Activated CD8-positive, alpha-beta T cell treated with anti-CD3 and anti-CD28 coated beads, Interleukin-2, amount 10 ng/mL, durations not matched to agents 7 days and 5 days (primary cell): ENCODE measurements around the gene CASP1. TPM values are rescaled to one million over a fixed set of nuclear protein-coding genes. Genes with fewer than 3 reads are reported as not detected.
A peak's percentile ranks its signal among the peaks of the same experiment; 100 is the strongest.
"Not testable (repeated sequence)": the region's sequence is repeated elsewhere in the genome, so short reads cannot be mapped to it uniquely, and the experiment has no call there.

ENCODE experiments used
- ATAC-seq: fragments of 150-1000 bp; cut with Tn5 transposase; one replicate; pipeline ENCODE4 v1.10.0; 2021; ENCODE audit warnings: moderate library complexity
- CTCF ChIA-PET: fragments of 350-600 bp; sonication (Branson Sonifier 250); formaldehyde crosslinking; loops from one replicate; lab custom pipeline; 2021; ENCODE audit warnings: antibody characterized with exemption; lab: Charles Lee
- POLR2A ChIA-PET: fragments of 350-600 bp; sonication (Branson Sonifier 250); formaldehyde crosslinking; loops from one replicate; lab custom pipeline; 2021; ENCODE audit warnings: antibody characterized with exemption; lab: Charles Lee
- DNase-seq: peaks from one replicate; pipeline ENCODE4 v3.0.0-alpha.2; 2020
- H3K27ac Mint-ChIP-seq: one replicate; pipeline ENCODE4 v1.8.0; 2021; ENCODE audit warnings: mild to moderate bottlenecking, mixed read lengths
- H3K27me3 Mint-ChIP-seq: one replicate; pipeline ENCODE4 v1.8.0; 2021; ENCODE audit warnings: low read depth, mixed read lengths
- H3K36me3 Mint-ChIP-seq: one replicate; pipeline ENCODE4 v1.8.0; 2021; ENCODE audit warnings: low read depth, mixed read lengths
- H3K4me1 Mint-ChIP-seq: one replicate; pipeline ENCODE4 v1.8.0; 2021; ENCODE audit warnings: low read depth, mixed read lengths
- H3K4me3 Mint-ChIP-seq: one replicate; pipeline ENCODE4 v1.8.0; 2021; ENCODE audit warnings: mild to moderate bottlenecking, mixed read lengths
- H3K9me3 Mint-ChIP-seq: one replicate; pipeline ENCODE4 v1.8.0; 2022; ENCODE audit warnings: mixed read lengths; ENCODE audit not compliant: insufficient read depth
- total RNA-seq, 2 experiments: library from RNA; stranded (reverse); gene quantifications; one replicate each; pipeline ENCODE4 v1.2.3, GENCODE V29; 2021

The CASP1 gene
- 10 to 100 TPM; 87.6 to 97.8 TPM for total RNA-seq

DNA sequence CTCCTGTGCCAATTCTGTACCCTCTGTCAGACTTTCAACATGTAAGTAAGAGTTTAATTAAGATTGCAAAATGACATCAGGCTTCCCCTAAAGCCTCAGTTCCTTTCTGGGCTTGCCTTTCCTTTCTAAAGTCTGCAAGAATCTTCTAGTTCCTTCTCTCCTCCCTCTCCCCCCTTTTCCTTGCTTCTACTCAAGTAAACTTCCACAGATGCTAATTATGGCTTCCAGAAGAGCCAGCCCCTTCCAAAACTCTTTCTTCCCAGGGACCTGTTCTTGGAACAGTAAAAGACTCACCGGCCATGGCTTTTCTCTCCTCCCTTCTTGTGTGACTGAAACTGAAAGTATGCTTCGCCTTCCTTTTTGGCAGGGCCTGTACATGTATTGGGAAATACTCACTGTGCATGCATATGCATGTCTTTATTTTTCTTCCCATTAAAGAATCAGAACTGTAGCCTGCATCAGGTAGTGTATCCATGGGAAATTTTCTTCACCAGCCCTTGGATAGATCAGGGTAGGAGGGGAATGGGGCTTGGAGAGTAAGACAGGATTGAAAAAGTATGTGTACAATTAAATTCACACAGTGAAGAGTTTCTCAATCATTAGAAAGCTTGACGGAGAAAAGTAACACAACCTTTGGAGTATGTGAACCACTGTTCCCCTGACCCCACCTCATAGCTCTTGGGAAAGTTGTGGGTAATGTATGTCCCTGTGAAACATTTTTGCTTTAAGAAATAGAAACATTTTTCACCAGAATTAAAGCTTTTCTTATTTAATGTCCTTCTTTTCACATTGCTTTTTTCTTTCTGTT, at the start of gene CASP1:
CASP1 (minus strand) TSS at position 332 of the 808 bp plus-strand sequence; CDS start at position 301, 31 bp downstream.
- DNase-seq, result peak; percentile 61
- peak within 1 kb of the TSS; percentile 87 for H3K4me3 Mint-ChIP-seq

DNA sequence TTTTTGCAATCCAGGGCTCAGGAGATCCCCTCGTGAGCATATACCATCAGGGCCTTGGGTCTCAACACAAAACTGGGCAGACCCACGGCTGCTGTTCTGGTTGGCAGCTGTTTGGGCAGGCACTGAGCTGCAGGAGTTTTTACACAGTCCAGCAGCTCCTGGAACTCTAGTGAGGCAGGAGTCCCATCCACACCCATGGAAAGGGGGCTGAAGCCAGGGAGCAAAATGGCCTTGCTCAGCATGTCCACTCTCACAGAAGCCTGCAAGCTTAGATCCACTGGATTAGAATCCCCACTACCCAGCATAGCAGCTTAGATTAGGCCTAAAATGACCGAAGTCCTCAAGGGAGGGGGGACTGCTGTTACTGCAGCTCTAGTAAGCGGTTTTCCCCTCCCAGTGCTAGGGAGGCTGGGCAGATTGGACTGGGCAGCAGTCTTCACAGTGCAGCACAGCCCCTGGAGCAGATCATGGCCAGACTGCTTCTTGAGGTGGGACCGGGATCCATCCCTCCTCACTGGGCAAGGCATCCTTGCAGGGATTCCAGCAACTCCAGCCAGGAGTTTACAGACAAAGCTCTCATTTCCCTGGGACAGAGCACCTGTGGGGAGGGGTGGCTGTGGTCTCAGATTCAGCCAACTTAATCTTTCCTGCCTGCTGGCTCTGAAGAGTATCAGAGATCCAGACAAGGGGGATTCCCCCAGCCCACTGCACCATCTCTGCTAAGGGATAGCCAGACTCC, 46.6 kb upstream of the CASP1 start:
- Mint-ChIP-seq H3K9me3 (no peaks in the 10 kb centered on the region), H3K36me3 (no peaks in the 10 kb centered on the region), H3K4me3 (no peak overlapping the region), H3K27me3 (peaks cover 15% of the 10 kb centered on the region), H3K4me1 (peaks cover 10% of the 10 kb centered on the region), H3K27ac (no peak overlapping the region)
- ATAC-seq (no peak), DNase-seq (no peak)
- ChIA-PET POLR2A (no interaction called here), CTCF (interaction anchor here (0.7 kb wide), 1 partner anchor 38 kb away, joined by 3 read pairs; no protein-coding TSS in a partner anchor)

More for the DNA sequence above, at the start of gene CASP1:
- Mint-ChIP-seq H3K27me3 (no peaks in the 10 kb centered on the region), H3K4me1 (peaks cover 36% of the 10 kb centered on the region), H3K9me3 (peaks cover 6% of the 10 kb centered on the region), H3K27ac (peak within 1 kb of the TSS; percentile 93), H3K36me3 (peaks cover 63% of the 10 kb centered on the region)
- CTCF ChIA-PET, result interaction anchor here (1.2 kb wide), 1 partner anchor 425 kb away, joined by 3 read pairs; no protein-coding TSS in a partner anchor
- ATAC-seq, result peak; percentile 87
- POLR2A ChIA-PET, result interaction anchor here (0.8 kb wide), 1 partner anchor 8 kb away, joined by 3 read pairs; no protein-coding TSS in a partner anchor

DNA sequence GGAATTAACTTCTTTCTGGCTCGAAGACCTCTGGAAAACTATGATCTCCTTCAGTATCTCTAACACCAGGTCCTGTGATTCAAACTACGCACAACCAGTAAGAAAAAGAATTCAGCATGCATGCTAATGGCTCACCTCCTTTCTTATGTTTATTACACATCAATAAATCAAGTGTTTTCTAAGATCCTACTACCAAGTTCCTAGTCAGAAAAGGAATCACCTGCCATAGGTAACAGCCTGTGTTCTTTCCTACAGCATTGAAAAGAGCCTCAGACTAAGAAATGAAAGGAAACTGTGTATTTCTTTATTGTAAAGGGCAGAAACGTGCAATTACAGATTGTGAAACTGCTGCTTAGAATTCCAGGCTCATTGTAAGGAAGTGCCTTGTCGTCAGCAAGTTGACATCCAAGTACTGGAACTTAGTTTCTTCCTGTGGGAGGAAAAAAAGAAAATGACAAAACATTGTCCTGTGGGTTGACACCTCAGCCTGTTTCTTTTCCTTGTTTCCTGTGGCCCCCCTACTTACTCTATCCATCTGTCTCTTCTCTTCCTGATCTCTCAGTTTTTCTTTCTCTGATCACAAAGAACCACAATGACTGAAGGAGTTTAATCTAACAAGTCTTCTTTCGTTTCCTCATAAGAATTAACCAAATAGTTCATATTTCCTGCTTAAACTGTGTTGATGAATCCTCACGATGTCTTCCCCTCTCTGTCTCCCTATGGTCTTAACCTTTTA, 45.4 kb upstream of the CASP1 start:
- H3K9me3 Mint-ChIP-seq, ATAC-seq, CTCF ChIA-PET, H3K36me3 Mint-ChIP-seq, DNase-seq, POLR2A ChIA-PET, H3K4me3 Mint-ChIP-seq, H3K27ac Mint-ChIP-seq: not testable (repeated sequence)
- Mint-ChIP-seq H3K4me1 (peaks cover 10% of the 10 kb centered on the region), H3K27me3 (peaks cover 11% of the 10 kb centered on the region)

DNA sequence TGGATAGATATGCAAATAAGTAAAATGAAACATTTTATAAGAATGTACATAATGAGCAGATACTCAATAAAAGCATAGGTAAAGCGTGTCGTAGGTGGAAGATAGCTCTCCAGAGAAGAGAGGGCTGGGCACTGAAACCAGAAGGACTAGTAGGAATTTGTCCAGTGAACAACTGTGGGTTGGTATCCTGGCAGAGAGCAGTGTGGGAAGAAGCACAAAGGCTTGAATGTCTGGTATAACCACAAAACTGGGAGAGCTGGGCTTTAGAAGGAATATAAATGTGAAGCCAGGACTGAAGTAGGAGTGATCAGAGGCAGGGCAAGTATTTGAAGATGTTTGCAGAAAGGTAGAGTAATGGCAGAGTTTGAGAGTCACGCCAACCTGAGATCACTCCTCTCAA, 43.3 kb upstream of the CASP1 start:
- Mint-ChIP-seq H3K27me3 (peaks cover 4% of the 10 kb centered on the region), H3K36me3 (no peaks in the 10 kb centered on the region), H3K4me1 (peaks cover 10% of the 10 kb centered on the region), H3K27ac (no peak overlapping the region), H3K9me3 (no peaks in the 10 kb centered on the region), H3K4me3 (no peak overlapping the region)
- ATAC-seq, result no peak
- DNase-seq, result no peak
- CTCF ChIA-PET, result no interaction called here
- POLR2A ChIA-PET, result no interaction called here

DNA sequence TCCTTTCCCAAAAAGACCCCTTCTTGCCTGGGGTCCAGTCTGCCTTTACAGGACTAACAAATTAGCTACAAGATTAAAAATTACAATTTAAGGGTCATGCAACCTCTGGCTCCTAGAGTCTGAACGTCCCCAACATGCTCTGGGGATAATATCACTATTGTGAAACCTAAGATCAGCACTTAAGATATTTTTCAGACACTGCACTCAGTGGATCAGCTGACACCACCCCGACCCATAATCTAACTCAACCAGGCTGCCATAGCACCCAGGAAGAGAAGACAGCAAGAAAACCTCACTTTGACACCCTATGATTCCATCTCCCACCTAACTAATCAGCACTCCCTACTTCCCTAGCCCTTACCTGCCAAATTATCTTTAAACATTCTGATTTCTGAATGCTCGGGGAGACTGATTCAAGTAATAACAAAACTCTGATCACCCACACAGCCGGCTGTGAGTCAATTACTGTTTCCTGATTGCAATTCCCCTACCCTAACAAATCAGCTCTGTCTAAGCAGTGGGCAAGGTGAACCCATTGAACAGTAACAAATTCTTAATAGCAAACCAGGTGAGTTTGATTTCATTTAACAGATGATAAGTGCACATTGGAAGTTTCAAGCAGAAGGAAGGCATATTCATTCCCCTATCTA, 42.3 kb upstream of the CASP1 start:
- DNase-seq, POLR2A ChIA-PET, H3K36me3 Mint-ChIP-seq, CTCF ChIA-PET, ATAC-seq, H3K27me3 Mint-ChIP-seq, H3K9me3 Mint-ChIP-seq, H3K4me3 Mint-ChIP-seq, H3K27ac Mint-ChIP-seq: not testable (repeated sequence)
- H3K4me1 Mint-ChIP-seq, result peaks cover 10% of the 10 kb centered on the region

DNA sequence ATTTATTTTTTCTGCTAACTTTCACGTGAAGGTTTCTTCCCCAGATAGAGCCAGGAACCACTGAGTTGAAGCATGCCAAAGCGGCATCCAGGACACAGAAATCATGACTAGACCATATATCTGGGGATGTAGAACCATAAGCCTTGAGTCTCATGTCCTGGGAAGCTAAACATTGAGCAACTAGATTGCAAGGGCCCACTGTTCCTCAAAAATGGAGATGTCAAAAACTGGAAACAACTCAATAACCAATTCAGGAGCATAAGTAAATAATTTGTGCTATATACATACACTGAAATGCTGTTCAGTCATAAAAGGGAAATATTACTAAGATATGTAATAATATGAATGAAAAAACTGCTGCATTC, 39.2 kb upstream of the CASP1 start:
- H3K27me3 Mint-ChIP-seq, result no peaks in the 10 kb centered on the region
- H3K9me3 Mint-ChIP-seq, result no peaks in the 10 kb centered on the region
- POLR2A ChIA-PET, result no interaction called here
- CTCF ChIA-PET, result no interaction called here
- no peak overlapping the region for H3K27ac Mint-ChIP-seq
- no peak overlapping the region for H3K4me3 Mint-ChIP-seq
- DNase-seq (no peak), ATAC-seq (no peak)
- no peaks in the 10 kb centered on the region for H3K36me3 Mint-ChIP-seq
- peaks cover 17% of the 10 kb centered on the region for H3K4me1 Mint-ChIP-seq

DNA sequence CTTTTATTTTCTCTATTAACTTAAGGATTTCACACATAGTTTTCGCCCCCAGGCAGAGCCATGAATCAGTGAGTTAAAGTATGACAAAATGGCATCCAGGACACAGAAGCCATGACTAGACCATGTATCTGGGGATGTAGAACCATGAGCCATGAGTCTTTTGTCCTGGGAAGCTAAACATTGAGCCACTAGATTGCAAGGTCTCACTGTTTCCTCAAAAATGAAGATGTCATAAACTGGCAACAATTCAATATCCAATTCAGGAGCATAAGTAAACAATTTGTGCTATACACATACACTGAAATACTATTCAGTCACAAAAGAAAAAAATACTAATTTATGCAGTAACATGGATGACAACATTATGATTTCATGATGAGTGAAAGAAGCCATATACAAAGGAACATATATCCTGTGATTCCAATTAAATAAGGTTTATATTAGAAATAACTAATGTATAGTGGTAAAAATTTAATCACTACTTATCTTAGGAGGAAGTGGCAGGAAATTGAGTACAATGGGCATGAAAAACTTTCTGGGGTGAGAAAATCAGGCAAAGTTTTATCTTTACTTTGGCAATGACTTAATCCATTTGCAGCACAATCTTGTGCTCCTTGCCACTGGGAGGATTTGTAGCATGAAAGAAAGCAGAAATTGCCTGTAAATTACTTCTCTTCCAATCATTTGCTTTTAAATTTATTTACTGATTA, 38.7 kb upstream of the CASP1 start:
- CTCF ChIA-PET, result no interaction called here
- Mint-ChIP-seq H3K9me3 (no peaks in the 10 kb centered on the region), H3K4me3 (no peak overlapping the region), H3K27ac (no peak overlapping the region), H3K36me3 (no peaks in the 10 kb centered on the region), H3K27me3 (no peaks in the 10 kb centered on the region), H3K4me1 (peaks cover 17% of the 10 kb centered on the region)
- no peak for ATAC-seq
- POLR2A ChIA-PET, result no interaction called here
- no peak for DNase-seq

DNA sequence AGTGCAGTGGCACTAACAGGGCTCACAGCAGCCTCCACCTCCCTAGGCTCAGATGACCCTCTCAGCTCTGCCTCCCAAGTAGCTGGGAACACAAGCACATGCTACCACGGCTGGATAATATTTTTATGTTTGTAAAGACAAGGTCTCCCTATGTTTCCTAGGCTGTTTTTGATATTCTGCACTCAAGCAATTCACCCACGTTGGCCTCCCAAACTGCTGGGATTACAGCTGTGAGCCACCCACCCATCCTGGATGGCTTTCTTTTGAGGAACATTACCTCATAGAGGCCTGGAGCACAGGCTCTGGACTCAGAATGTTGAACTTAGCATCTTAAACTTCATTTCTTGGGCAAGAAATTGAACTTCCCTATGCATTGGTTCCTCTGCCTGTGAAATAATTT, 37.1 kb upstream of the CASP1 start:
- H3K27me3 Mint-ChIP-seq, H3K36me3 Mint-ChIP-seq, POLR2A ChIA-PET, ATAC-seq, CTCF ChIA-PET, H3K9me3 Mint-ChIP-seq, H3K27ac Mint-ChIP-seq, H3K4me3 Mint-ChIP-seq, DNase-seq: not testable (repeated sequence)
- H3K4me1 Mint-ChIP-seq, result peaks cover 17% of the 10 kb centered on the region

DNA sequence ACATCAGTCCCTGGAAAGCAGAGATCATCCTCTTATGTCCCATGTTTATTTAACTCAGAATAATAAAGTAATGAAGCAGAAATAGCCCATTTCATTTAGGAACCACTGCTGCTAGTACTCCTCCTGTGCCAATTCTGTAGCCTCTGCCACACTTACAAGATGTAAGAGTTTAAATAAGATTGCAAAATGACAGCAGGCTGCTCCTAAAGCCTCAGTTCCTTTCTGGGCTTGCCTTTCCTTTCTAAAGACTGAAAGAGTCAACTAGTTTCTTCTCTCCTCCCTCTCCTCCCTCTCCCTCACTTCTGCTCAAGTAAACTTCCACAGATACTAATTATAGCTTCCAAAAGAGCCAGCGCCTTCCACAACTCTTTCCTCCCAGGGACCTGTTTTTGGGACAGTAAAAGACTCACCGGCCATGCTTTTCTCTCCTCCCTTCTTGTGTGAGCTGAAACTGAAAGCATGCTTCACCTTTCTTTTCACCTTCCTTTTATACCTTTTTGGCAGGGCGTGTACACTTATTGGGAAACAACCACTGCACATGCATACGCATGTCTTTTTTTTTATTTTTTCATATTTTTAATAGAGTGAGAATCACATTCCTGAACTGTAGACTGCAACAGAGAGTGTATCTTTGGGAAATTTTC, 36.3 kb upstream of the CASP1 start:
- Mint-ChIP-seq H3K27ac (peak overlapping the region; percentile 62), H3K36me3 (no peaks in the 10 kb centered on the region), H3K27me3 (no peaks in the 10 kb centered on the region), H3K4me3 (peak overlapping the region; percentile 54), H3K9me3 (no peaks in the 10 kb centered on the region), H3K4me1 (peaks cover 17% of the 10 kb centered on the region)
- DNase-seq (no peak), ATAC-seq (no peak)
- POLR2A ChIA-PET, result no interaction called here
- CTCF ChIA-PET, result no interaction called here

DNA sequence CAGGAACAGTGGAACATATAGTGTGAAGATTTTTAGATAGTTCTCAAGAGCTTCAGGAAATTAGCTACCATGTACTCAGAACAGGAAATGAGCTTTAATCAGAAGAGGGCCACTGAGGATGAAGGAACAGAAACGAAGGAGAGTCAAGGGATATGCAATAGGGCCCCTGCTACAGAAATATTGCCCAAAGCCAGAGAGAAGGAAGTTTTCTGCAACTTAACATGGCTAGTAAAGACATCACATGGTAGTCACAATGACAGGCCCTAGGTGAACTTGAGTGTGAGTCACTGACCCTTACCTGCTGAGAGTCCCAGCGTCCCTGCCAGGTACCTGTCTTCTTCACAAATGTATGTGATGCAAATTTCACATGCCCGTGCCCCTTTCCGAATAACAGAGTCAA, 35.4 kb upstream of the CASP1 start:
- ATAC-seq (peak; percentile 67), DNase-seq (no peak)
- no peaks in the 10 kb centered on the region for H3K36me3 Mint-ChIP-seq
- ChIA-PET CTCF (no interaction called here), POLR2A (no interaction called here)
- H3K27me3 Mint-ChIP-seq, result no peaks in the 10 kb centered on the region
- peak overlapping the region; percentile 32 for H3K4me3 Mint-ChIP-seq
- peak overlapping the region; percentile 56 for H3K27ac Mint-ChIP-seq
- H3K4me1 Mint-ChIP-seq, result peaks cover 17% of the 10 kb centered on the region
- no peaks in the 10 kb centered on the region for H3K9me3 Mint-ChIP-seq
